Activated CD8-positive, alpha-beta memory T cell treated with anti-CD3 and anti-CD28 coated beads for 48 hours (primary cell): ENCODE results near the gene PLCL2.

ENCODE experiments used
- DNase-seq, 3 experiments: peaks; one replicate each; pipeline ENCODE4 v3.0.0-alpha.2; 2020; ENCODE audit warnings: low read depth in 2 of 3, low spot score in 2 of 3

PLCL2 gene

GRCh38 chr3:16890597-16891333 lies 6.0 kb downstream of the PLCL2 start:
- DNase-seq: no peak

GRCh38 chr3:16893618-16894200 lies 9.0 kb downstream of the PLCL2 start:
- no peak for DNase-seq

- DNase-seq: no peak
Measured at GRCh38 chr3:16896094-16896627, 11.4 kb downstream of the PLCL2 start.

GRCh38 chr3:16896820-16897219 lies 12.1 kb downstream of the PLCL2 start:
- DNase-seq: no peak

GRCh38 chr3:16897254-16897926 lies 12.6 kb downstream of the PLCL2 start:
- DNase-seq: no peak

- DNase-seq: no peak
Measured at GRCh38 chr3:16898595-16899395, 14.0 kb downstream of the PLCL2 start.

- DNase-seq: no peak
Measured at GRCh38 chr3:16899919-16900318, 15.2 kb downstream of the PLCL2 start.

- DNase-seq: no peak
Measured at GRCh38 chr3:16900779-16901440, 16.2 kb downstream of the PLCL2 start.

GRCh38 chr3:16904423-16905417 lies 20.0 kb downstream of the PLCL2 start:
- DNase-seq: no peak

GRCh38 chr3:16905704-16906103 lies 20.9 kb downstream of the PLCL2 start:
- DNase-seq: no peak

GRCh38 chr3:16906682-16907081 lies 21.9 kb downstream of the PLCL2 start:
- no peak for DNase-seq

GRCh38 chr3:16907243-16907642 lies 22.5 kb downstream of the PLCL2 start:
- no peak for DNase-seq

GRCh38 chr3:16908016-16908807 lies 23.5 kb downstream of the PLCL2 start:
- no peak for DNase-seq

GRCh38 chr3:16908896-16909295 lies 24.1 kb downstream of the PLCL2 start:
- DNase-seq: no peak

- DNase-seq: no peak
Measured at GRCh38 chr3:16909802-16910201, 25.0 kb downstream of the PLCL2 start.

- DNase-seq: no peak
Measured at GRCh38 chr3:16910207-16910606, 25.5 kb downstream of the PLCL2 start.

- no peak for DNase-seq
Measured at GRCh38 chr3:16911916-16912315, 27.2 kb downstream of the PLCL2 start.

GRCh38 chr3:16912400-16913263 lies 27.9 kb downstream of the PLCL2 start:
- no peak for DNase-seq
